Colonic mucosa (tissue), 4 donors: ENCODE measurements around the gene MACROD2. TPM values are rescaled to one million over a fixed set of nuclear protein-coding genes. Genes with fewer than 3 reads are reported as not detected.

Source experiments
- DNase-seq: peaks from one replicate; pipeline ENCODE4 v3.0.0-alpha.2; 2020
- H3K27ac ChIP-seq: fragments of 200-600 bp; one replicate; pipeline ENCODE4 v1.8.0; 2021
- H3K27me3 ChIP-seq: fragments of 200-600 bp; one replicate; pipeline ENCODE4 v1.8.0; 2021
- H3K36me3 ChIP-seq: fragments of 200-600 bp; one replicate; pipeline ENCODE4 v1.8.0; 2021
- H3K4me1 ChIP-seq: fragments of 200-600 bp; one replicate; pipeline ENCODE4 v1.8.0; 2021; ENCODE audit warnings: mild to moderate bottlenecking
- H3K4me3 ChIP-seq: fragments of 200-600 bp; one replicate; pipeline ENCODE4 v1.8.0; 2021
- H3K9ac ChIP-seq, 2 donors: one replicate each; pipeline ENCODE4 v1.7.0; 2013; ENCODE audit warnings: control low read depth in 2 of 2, low read depth in 2 of 2, low read length in 2 of 2
- H3K9me3 ChIP-seq: fragments of 200-600 bp; one replicate; pipeline ENCODE4 v1.8.0; 2021
- intact Hi-C: fragments of 100-400 bp; cut with DNase I; formaldehyde crosslinking; loops from one replicate; pipeline ENCODE4 v1.14.1; 2022
- total RNA-seq, 2 donors: library from RNA; stranded (reverse); fragmentation: NEBNext Ultra II Directional in 1 of 2; extraction: Animal tissue kit (Norgen Biotek cat#: 25700) in 1 of 2; gene quantifications; one replicate each; pipeline ENCODE4 v1.2.1, GENCODE V29; 2021
- TF ChIP-seq, protein P1 (sequence below): fragments of 200-600 bp; IDR thresholded peaks from one replicate; pipeline ENCODE4 v1.8.0; 2022; ENCODE audit warnings: antibody characterized with exemption, mild to moderate bottlenecking
- donor health status: healthy.
- donor health status: DM: no; HTN: no; CAD: no.
- donor health status: DM: no; HTN: no; CAD: no.

MACROD2 gene
- total RNA-seq, 2 donors from 2014 or later: 3.2 to 3.3 TPM

DNA sequence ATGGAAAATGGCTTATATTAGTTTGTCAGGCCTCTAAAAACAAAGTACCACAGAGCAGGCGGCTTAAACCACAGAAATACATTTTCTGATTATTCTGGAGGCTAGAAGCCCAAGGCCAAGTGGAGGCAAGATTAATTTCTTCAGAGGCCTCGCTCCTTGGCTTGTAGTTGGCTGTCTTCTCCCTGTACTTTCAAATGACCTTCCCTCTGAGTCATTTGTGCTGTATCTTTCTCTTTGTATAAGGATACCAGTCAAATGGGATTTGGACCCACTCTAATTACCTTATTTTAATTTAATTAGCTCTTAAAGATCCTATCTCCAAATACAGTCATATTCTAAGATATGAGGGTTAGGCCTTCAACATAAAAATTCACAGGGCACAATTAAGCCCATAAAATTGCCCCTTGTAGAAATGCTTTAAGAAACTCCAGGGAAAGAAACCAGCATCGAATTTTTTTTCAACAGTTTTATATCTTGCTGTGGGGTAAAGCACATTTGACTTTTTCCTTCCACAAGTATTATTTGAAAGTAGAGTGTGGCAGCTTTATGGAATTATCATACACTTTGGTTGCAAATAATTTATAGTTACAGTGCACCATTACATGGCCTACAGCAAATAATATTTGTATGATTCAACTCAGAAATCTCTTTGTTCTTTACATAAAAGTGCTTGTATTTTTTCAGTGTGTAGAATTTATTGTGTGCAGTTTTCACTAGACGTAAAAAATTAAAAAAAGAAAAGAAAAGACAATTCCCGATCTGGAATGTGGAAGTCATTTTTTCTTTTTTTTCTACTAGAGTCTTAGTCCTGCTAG lies 1871.8 kb downstream of the MACROD2 start:
- H3K27ac ChIP-seq: no peak overlapping the region
- H3K27me3 ChIP-seq: no peaks in the 10 kb centered on the region
- TF ChIP-seq, protein P1, sequence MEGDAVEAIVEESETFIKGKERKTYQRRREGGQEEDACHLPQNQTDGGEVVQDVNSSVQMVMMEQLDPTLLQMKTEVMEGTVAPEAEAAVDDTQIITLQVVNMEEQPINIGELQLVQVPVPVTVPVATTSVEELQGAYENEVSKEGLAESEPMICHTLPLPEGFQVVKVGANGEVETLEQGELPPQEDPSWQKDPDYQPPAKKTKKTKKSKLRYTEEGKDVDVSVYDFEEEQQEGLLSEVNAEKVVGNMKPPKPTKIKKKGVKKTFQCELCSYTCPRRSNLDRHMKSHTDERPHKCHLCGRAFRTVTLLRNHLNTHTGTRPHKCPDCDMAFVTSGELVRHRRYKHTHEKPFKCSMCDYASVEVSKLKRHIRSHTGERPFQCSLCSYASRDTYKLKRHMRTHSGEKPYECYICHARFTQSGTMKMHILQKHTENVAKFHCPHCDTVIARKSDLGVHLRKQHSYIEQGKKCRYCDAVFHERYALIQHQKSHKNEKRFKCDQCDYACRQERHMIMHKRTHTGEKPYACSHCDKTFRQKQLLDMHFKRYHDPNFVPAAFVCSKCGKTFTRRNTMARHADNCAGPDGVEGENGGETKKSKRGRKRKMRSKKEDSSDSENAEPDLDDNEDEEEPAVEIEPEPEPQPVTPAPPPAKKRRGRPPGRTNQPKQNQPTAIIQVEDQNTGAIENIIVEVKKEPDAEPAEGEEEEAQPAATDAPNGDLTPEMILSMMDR: no peak
- H3K36me3 ChIP-seq: no peaks in the 10 kb centered on the region
- no peak overlapping the region for H3K4me3 ChIP-seq
- H3K9me3 ChIP-seq: no peaks in the 10 kb centered on the region
- no peak overlapping the region for H3K9ac ChIP-seq
- DNase-seq: no peak
- intact Hi-C loops: no loop called here
- no peaks in the 10 kb centered on the region for H3K4me1 ChIP-seq

DNA sequence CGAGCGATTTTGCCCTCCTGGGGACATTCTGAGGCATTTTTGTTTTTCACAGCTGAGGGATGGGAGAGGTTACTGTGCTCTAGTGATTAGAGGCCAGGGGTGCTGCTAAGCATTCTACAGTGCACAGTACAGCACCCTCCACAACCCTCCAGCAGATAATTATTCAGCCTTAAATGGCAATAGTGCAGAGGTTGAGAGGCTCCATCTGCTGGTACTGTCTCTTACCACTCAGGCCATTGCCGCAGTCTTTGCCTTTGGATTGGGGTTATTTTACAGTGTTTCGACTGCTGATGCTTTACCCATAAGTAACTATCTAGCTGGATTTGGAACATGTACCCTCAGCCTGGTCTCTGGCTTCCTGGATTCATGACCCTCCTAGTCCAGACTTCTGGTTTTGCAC lies 1872.6 kb downstream of the MACROD2 start:
- Histone ChIP-seq H3K36me3 (no peaks in the 10 kb centered on the region), H3K9me3 (no peaks in the 10 kb centered on the region), H3K27ac (no peak overlapping the region), H3K27me3 (no peaks in the 10 kb centered on the region), H3K4me3 (no peak overlapping the region), H3K9ac (no peak overlapping the region), H3K4me1 (no peaks in the 10 kb centered on the region)
- TF ChIP-seq, protein P1: no peak
- intact Hi-C loops: no loop called here
- no peak for DNase-seq

DNA sequence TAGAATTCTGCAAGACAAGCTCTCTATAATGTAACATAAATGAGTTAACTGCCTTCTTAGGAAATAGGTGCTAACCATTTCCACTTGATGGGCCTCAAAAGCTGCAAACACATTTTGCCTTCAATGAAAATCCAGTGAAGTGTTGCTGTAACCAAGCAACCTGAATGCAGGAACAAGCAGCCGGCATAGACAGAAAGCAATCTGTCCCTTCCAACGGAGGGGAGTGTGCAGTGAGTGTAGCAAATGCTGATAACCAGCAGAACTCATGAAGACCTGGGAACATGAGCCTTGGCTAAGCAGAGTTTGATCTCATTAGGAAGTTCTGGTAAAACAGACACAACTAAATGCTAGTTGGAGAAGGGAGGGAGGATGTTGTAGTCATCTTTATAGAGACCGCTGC lies 1880.1 kb downstream of the MACROD2 start:
- no peaks in the 10 kb centered on the region for H3K4me1 ChIP-seq
- DNase-seq: no peak
- no peaks in the 10 kb centered on the region for H3K36me3 ChIP-seq
- H3K27me3 ChIP-seq: no peaks in the 10 kb centered on the region
- H3K9me3 ChIP-seq: no peaks in the 10 kb centered on the region
- no peak overlapping the region for H3K27ac ChIP-seq
- TF ChIP-seq, protein P1: no peak
- intact Hi-C loops: no loop called here
- no peak overlapping the region for H3K9ac ChIP-seq
- no peak overlapping the region for H3K4me3 ChIP-seq

DNA sequence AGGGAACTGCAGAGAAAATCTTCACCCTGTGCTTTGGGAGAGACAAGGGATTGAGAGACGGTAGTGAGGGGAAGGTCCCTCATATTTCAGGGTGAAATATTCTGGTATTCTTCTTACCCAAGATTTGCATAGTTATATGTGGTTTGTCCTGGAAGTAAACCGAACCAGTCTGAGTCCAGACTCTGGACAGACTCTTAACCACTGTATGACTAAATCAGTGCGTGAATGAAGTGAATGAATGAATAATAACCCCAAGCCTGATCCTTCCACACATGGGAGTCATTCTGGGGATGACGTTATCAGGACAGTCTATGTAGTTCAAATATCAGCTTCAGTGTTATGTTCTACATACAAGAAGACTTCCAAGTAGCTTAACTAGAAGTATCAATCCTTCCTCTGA lies 1887.2 kb downstream of the MACROD2 start:
- H3K27ac ChIP-seq: no peak overlapping the region
- no peak overlapping the region for H3K4me3 ChIP-seq
- no peak overlapping the region for H3K9ac ChIP-seq
- H3K4me1 ChIP-seq: no peaks in the 10 kb centered on the region
- H3K36me3 ChIP-seq: no peaks in the 10 kb centered on the region
- H3K27me3 ChIP-seq: no peaks in the 10 kb centered on the region
- TF ChIP-seq, protein P1: no peak
- no peaks in the 10 kb centered on the region for H3K9me3 ChIP-seq
- intact Hi-C loops: no loop called here
- DNase-seq: no peak

DNA sequence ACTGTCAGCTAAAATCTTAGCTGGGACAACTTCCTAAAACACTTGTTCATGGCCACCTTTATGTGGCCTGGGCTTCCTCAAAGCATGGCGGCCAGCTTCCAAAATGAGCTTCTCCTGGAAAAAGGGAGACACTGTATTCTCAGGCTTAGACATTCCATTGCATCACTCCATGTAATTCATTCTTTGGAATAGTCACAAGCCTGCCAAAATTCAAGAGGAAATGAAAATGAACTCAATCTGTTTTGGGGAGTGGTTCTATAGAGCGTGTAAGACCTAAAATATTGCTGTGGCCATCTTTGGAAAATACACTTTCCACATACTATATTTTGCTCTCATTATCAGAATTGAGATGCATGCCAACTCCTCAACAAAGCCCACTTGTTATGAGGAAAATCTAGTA lies 1890.9 kb downstream of the MACROD2 start:
- no peaks in the 10 kb centered on the region for H3K9me3 ChIP-seq
- no peaks in the 10 kb centered on the region for H3K4me1 ChIP-seq
- H3K27ac ChIP-seq: no peak overlapping the region
- intact Hi-C loops: no loop called here
- no peak overlapping the region for H3K4me3 ChIP-seq
- TF ChIP-seq, protein P1: no peak
- H3K9ac ChIP-seq: no peak overlapping the region
- no peaks in the 10 kb centered on the region for H3K27me3 ChIP-seq
- H3K36me3 ChIP-seq: no peaks in the 10 kb centered on the region
- no peak for DNase-seq
